ENCODE results near the gene PACSIN1. TPM values are rescaled to one million over a fixed set of nuclear protein-coding genes. Genes with fewer than 3 reads are reported as not detected.
A peak's percentile ranks its signal among the peaks of the same experiment; 100 is the strongest.

PACSIN1 gene
- total and polyA plus RNA-seq, 12 donors = 0.77 to 11.2 (median 5.9) TPM

DNA sequence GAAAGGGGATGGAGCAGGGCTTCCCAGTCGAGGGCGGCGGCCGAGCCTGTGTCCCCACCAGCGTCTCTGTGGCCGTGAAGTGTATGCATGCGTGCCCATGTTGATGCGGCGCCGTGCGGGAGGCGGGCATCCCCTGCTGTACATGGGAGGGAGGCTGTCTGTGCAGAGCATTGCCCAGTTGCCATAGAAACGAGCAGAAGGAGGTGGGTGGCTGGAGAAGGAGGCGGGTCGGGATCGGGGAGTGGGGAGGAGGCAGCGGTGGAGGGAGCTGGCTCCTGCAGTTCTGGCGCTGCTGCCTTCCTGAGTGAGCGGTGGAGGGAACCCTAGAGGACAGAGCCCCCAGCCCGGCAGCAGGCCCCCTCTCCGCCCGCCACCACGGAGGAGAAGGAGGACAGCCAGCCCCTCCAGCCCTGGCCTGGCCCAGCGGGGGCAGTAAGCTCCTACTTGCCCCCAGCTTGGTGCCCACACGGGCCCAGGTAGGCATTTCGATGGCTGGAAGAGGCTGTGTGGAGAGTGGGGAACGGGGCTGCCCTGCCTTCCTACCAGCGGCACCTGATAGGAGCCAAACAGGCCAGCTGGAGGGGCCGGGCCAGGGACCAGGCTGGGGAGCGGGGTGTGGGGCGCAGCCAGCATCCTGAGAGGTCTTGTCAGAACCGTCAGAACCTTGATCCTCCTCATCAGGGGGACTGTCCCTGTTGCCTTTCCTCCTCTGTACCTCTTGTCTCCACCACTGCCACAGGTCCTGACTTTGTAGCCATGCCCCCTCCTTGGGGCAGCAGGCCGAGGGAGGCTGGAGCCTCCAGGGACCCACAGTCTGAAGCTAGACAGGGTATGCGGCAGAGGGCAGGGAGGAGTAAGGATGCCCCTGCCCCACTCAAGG is 49.0 kb downstream of the PACSIN1 start:
- H3K27me3 ChIP-seq = peaks cover 0 to 32% (median 19%) of the 10 kb centered on the region in 7 donors
- TF ChIP-seq, protein P1, sequence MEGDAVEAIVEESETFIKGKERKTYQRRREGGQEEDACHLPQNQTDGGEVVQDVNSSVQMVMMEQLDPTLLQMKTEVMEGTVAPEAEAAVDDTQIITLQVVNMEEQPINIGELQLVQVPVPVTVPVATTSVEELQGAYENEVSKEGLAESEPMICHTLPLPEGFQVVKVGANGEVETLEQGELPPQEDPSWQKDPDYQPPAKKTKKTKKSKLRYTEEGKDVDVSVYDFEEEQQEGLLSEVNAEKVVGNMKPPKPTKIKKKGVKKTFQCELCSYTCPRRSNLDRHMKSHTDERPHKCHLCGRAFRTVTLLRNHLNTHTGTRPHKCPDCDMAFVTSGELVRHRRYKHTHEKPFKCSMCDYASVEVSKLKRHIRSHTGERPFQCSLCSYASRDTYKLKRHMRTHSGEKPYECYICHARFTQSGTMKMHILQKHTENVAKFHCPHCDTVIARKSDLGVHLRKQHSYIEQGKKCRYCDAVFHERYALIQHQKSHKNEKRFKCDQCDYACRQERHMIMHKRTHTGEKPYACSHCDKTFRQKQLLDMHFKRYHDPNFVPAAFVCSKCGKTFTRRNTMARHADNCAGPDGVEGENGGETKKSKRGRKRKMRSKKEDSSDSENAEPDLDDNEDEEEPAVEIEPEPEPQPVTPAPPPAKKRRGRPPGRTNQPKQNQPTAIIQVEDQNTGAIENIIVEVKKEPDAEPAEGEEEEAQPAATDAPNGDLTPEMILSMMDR (IDR thresholded peaks at IDR 0.05) = peak in 2 of 9 donors; percentile 24 to 28
- H3K36me3 ChIP-seq = no peaks in the 10 kb centered on the region
- peaks cover 0 to 5% (median 0%) of the 10 kb centered on the region in 11 donors for H3K9me3 ChIP-seq
- 27 to 33% methylated on average over 31 to 34 of the region's 34 CpGs for WGBS, 2 donors
- intact Hi-C loops (cut with DNase I) = no loop called here
- ATAC-seq (peak in 4 of 8 donors; percentile 25 to 52 (median 32)), DNase-seq (peak in 1 of 2 donors; percentile 38)
- peaks cover 0 to 7% (median 0%) of the 10 kb centered on the region in 9 donors for H3K4me1 ChIP-seq
- no peak overlapping the region for H3K27ac ChIP-seq
- H3K4me3 ChIP-seq = peak overlapping the region in 2 of 10 donors; percentile 26 to 37

DNA sequence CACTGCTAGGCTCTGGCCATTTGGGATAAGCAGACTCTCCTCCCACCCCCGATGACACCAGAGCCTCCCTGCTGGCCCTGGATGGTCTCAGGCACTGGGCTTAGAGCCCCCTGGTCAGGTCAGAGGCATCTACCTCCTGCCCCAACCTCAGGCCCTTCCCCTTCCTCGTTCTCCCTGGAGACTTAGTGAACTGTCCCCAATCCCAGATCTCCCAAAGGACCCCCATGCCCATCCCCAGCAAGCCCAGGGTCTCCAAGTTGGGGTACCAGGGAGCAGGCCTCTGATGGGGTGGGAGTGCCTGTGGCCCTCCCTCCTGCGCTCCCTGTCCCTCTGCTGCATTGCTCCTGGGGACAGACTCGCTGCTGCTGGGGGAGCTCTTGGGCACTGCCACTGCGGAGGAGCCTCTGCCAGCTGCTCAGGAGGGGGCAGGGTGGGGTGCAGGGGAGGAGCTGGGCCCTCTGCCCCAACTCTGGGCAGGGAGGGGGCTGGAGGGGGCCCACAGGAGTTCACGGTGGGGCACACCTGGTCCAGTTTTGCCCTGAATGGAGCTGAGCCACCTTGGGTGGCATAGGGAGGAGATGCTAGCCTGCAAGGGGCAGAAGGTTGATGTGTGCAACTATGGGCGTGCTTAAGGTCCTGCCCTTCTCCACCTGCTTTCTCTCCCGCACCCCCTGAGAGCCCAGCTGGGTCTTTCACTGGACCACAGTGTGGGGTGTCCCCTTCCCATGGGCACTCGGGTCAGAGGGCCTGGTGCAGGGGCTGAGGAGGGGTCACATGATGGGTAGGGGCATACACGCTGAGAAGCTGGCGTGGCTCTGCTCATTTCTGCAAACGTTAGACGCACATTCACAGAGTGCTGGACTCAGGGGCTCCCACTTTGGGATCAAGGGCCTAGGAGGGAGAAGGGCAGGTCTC is 49.9 kb downstream of the PACSIN1 start:
- ATAC-seq (no peak), DNase-seq (no peak)
- H3K9me3 ChIP-seq = no peaks in the 10 kb centered on the region
- no peak overlapping the region for H3K27ac ChIP-seq
- peaks cover 0 to 7% (median 0%) of the 10 kb centered on the region in 9 donors for H3K4me1 ChIP-seq
- peaks cover 0 to 32% (median 19%) of the 10 kb centered on the region in 7 donors for H3K27me3 ChIP-seq
- H3K36me3 ChIP-seq = no peaks in the 10 kb centered on the region
- 82 to 87% methylated on average over 13 of the region's 13 CpGs for WGBS, 2 donors
- H3K4me3 ChIP-seq = no peak overlapping the region
- TF ChIP-seq, protein P1 (IDR thresholded peaks at IDR 0.05) = no peak
- intact Hi-C loops (cut with DNase I) = no loop called here

DNA sequence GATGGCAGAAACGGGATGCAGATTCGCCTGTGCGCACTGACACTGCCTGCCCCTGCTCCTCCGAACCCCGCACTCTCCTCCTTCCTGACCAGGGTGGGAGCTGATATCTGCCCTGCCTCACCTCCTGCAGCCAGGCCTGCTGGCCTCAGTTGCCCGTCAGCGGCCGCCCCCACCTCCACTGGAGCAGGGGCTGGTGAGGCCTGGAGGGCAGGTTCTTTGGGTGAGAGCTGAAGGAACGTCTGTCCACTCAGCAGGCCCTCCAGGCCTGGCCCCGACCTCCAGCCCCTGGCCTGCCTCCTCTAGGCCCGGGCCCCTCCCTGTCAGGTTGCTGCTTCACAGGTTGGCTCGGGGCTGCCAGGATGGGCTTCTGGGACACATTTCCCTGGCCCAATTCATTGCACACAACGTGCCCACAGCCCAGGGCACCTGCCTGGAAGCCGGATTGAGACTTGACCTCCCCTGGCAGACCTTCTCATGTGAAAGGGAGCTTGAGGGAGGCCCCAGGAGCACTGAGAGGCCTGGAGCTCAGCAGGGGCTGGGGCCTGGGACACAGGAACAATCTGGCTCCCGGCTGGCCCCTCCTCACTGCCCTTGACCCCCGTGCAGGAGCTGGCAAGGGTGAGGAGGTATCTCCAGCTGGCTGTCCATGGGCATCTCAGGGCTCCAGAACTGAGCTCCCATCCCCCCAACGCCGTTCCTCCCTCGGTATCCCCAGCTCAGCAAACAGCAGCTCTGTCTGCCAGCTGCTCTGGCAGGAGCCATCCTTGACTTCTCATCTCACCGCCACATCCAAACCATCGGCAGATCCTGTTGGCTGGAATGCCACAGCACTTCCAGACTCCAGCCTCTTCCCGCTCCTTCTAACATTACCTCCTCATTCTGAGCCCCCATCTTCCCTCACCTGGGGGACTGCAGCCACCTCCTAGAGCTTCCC is 50.8 kb downstream of the PACSIN1 start:
- no peak for ATAC-seq
- Histone ChIP-seq H3K27ac (no peak overlapping the region), H3K27me3 (peaks cover 0 to 32% (median 19%) of the 10 kb centered on the region in 7 donors), H3K36me3 (no peaks in the 10 kb centered on the region), H3K4me1 (peaks cover 0 to 7% (median 0%) of the 10 kb centered on the region in 9 donors), H3K4me3 (no peak overlapping the region), H3K9me3 (no peaks in the 10 kb centered on the region)
- whole genome bisulfite sequencing, 2 donors = 84 to 87% methylated on average over 22 of the region's 22 CpGs
- DNase-seq = no peak
- TF ChIP-seq, protein P1 (IDR thresholded peaks at IDR 0.05) = no peak
- intact Hi-C loops (cut with DNase I) = loop anchor here in 1 of 10 donors (1.0 kb wide), 1 partner anchor 37 kb away; no protein-coding TSS in a partner anchor
